Ecto neural progenitor cell (in vitro differentiated cells): ENCODE data around the gene BRD7.

ENCODE experiments used
- DNase-seq: peaks from one replicate; pipeline ENCODE4 v3.0.0-alpha.2; 2018; ENCODE audit warnings: low spot score

Gene BRD7

GRCh38 chr16:50389900-50390299, 21.1 kb upstream of the BRD7 start:
- DNase-seq = no peak

- no peak for DNase-seq
These were observed 19.7 kb upstream of the BRD7 start for GRCh38 chr16:50388496-50388895.

- no peak for DNase-seq
These were observed 18.0 kb upstream of the BRD7 start for GRCh38 chr16:50386774-50387173.

GRCh38 chr16:50386139-50386538, 17.4 kb upstream of the BRD7 start:
- no peak for DNase-seq

GRCh38 chr16:50384500-50385135, 15.8 kb upstream of the BRD7 start:
- DNase-seq = no peak

- DNase-seq = no peak
These were observed 13.1 kb upstream of the BRD7 start for GRCh38 chr16:50381679-50382440.

GRCh38 chr16:50378417-50378816, 9.6 kb upstream of the BRD7 start:
- peak; percentile 26 for DNase-seq

- DNase-seq = no peak
These were observed 8.2 kb upstream of the BRD7 start for GRCh38 chr16:50377001-50377400.

- DNase-seq = no peak
These were observed 5.0 kb upstream of the BRD7 start for GRCh38 chr16:50373780-50374179.

GRCh38 chr16:50373345-50373701, 4.5 kb upstream of the BRD7 start:
- no peak for DNase-seq

GRCh38 chr16:50372611-50373344, 4.0 kb upstream of the BRD7 start:
- DNase-seq = no peak

GRCh38 chr16:50371936-50372595, 3.3 kb upstream of the BRD7 start:
- peak; percentile 67 for DNase-seq

- no peak for DNase-seq
These were observed 2.4 kb upstream of the BRD7 start for GRCh38 chr16:50371036-50371716.

- no peak for DNase-seq
These were observed 481 bp upstream of the BRD7 start for GRCh38 chr16:50369133-50369804.

- DNase-seq = no peak
These were observed 895 bp downstream of the BRD7 start for GRCh38 chr16:50367777-50368409.

GRCh38 chr16:50365791-50366575, 2.8 kb downstream of the BRD7 start:
- DNase-seq = no peak

GRCh38 chr16:50363656-50364055, 5.1 kb downstream of the BRD7 start:
- no peak for DNase-seq

- no peak for DNase-seq
These were observed 8.0 kb downstream of the BRD7 start for GRCh38 chr16:50360779-50361178.

- DNase-seq = no peak
These were observed 8.6 kb downstream of the BRD7 start for GRCh38 chr16:50360033-50360778.
